Left lung (tissue), 10 donors: ENCODE results near the gene CISH. TPM values are rescaled to one million over a fixed set of nuclear protein-coding genes. Genes with fewer than 3 reads are reported as not detected.
A peak's percentile ranks its signal among the peaks of the same experiment; 100 is the strongest.

ENCODE experiments used
- ATAC-seq: fragments of 200-7000 bp; cut with Tn5 transposase; one replicate; pipeline ENCODE4 v1.9.1; 2020; ENCODE audit warnings: moderate library complexity
- DNase-seq, 4 donors: peaks; one replicate each; pipeline ENCODE4 v3.0.0-alpha.2; 2013 to 2020
- H3K27ac ChIP-seq, 2 donors: fragments of 200-600 bp; sonication (generic) in 1 of 2; one replicate each; pipeline versions ENCODE4 v1.5.0 to v1.8.0; 2020 to 2021
- H3K27me3 ChIP-seq, 2 donors: fragments of 200-600 bp; sonication (generic) in 1 of 2; one replicate each; pipeline versions ENCODE4 v1.5.0 to v1.8.0; 2020 to 2021
- H3K36me3 ChIP-seq, 2 donors: fragments of 200-600 bp; sonication (generic) in 1 of 2; one replicate each; pipeline versions ENCODE4 v1.5.0 to v1.8.0; 2020 to 2021
- H3K4me1 ChIP-seq, 2 donors: fragments of 200-600 bp; one replicate each; pipeline ENCODE4 v1.8.0; 2021
- H3K4me3 ChIP-seq, 2 donors: fragments of 200-600 bp; sonication (generic) in 1 of 2; one replicate each; pipeline versions ENCODE4 v1.5.0 to v1.8.0; 2020 to 2021; ENCODE audit warnings: mild to moderate bottlenecking in 1 of 2
- H3K9me3 ChIP-seq, 2 donors: fragments of 200-600 bp; sonication (generic) in 1 of 2; one replicate each; pipeline versions ENCODE4 v1.5.0 to v1.8.0; 2020 to 2021
- intact Hi-C, 2 donors: fragments of 100-400 bp; cut with DNase I; formaldehyde crosslinking; loops; one replicate each; pipeline versions ENCODE4 v1.11.2 to v1.14.2; 2022
- polyA plus RNA-seq, 6 donors: library from polyadenylated mRNA; unstranded; fragments of 120-200 nt; gene quantifications; one replicate each; pipeline ENCODE4 v1.2.1, GENCODE V29; 2013; ENCODE audit not compliant: insufficient read length in 6 of 6
- total RNA-seq, 2 donors: library from RNA; stranded (reverse); fragmentation: NEBNext Ultra II Directional; extraction: Animal tissue kit (Norgen Biotek cat#: 25700); gene quantifications; one replicate each; pipeline ENCODE4 v1.2.1, GENCODE V29; 2021
- TF ChIP-seq, protein P1 (sequence below), 2 donors: fragments of 200-600 bp; sonication (generic) in 1 of 2; IDR thresholded peaks; one replicate each; pipeline versions ENCODE4 v1.5.0 to v1.8.0; 2021; ENCODE audit warnings: antibody characterized with exemption in 2 of 2
- donor health status: DM: no; HTN: yes; CAD: no.
- donor health status: DM: no; HTN: no; CAD: no.

CISH gene
- total and polyA plus RNA-seq, 8 donors = 20.2 to 55.2 (median 26.5) TPM

DNA sequence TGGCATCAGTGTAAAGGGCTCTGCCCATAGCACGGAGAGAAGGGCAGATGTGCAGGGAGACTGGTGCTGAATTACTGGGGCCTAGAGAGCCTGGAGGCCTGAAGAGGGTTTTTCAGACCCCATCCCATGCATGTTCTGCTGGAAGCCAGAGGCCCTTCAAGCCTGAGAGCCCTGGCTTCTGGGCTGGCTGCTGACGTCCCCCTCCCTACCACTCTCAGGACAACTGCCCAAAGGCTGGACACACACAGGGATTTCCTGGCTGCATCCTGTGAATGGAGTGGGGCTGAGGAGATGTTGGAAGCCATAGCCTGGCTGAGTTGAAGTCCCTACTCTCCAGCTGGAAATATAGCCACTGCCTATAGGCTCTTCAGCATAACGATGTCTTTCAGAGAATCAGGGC is 46.2 kb upstream of the CISH start:
- H3K27ac ChIP-seq = no peak overlapping the region
- TF ChIP-seq, protein P1, sequence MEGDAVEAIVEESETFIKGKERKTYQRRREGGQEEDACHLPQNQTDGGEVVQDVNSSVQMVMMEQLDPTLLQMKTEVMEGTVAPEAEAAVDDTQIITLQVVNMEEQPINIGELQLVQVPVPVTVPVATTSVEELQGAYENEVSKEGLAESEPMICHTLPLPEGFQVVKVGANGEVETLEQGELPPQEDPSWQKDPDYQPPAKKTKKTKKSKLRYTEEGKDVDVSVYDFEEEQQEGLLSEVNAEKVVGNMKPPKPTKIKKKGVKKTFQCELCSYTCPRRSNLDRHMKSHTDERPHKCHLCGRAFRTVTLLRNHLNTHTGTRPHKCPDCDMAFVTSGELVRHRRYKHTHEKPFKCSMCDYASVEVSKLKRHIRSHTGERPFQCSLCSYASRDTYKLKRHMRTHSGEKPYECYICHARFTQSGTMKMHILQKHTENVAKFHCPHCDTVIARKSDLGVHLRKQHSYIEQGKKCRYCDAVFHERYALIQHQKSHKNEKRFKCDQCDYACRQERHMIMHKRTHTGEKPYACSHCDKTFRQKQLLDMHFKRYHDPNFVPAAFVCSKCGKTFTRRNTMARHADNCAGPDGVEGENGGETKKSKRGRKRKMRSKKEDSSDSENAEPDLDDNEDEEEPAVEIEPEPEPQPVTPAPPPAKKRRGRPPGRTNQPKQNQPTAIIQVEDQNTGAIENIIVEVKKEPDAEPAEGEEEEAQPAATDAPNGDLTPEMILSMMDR (IDR thresholded peaks at IDR 0.05) = no peak
- peaks cover under 1 to 4% of the 10 kb centered on the region in 2 donors for H3K4me1 ChIP-seq
- no peaks in the 10 kb centered on the region for H3K36me3 ChIP-seq
- ATAC-seq (no peak), DNase-seq (peak in 1 of 4 donors; percentile 2)
- H3K9me3 ChIP-seq = no peaks in the 10 kb centered on the region
- intact Hi-C loops = no loop called here
- no peak overlapping the region for H3K4me3 ChIP-seq
- no peaks in the 10 kb centered on the region for H3K27me3 ChIP-seq

DNA sequence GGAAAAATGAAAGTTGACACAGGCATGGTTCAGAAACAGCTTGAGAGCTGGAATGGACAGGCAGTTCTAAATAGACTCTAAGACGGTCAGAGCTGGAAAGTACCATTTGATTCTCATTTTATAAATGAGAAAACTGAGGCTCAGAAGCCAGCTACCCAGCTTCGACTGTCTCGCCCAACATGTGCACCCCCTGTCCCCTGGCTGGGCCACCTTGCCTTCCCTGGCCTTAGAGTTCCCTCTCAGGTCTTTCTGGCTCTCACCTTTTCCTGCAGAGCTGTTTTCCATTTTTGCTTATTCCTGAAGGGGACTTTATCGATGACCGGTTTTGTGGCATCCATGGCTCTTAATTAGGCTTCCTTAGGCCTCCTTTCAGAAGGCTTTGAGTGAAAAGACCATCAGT is 45.8 kb upstream of the CISH start:
- Histone ChIP-seq H3K36me3 (no peaks in the 10 kb centered on the region), H3K4me1 (peaks cover 0 to under 1% of the 10 kb centered on the region in 2 donors), H3K27ac (no peak overlapping the region), H3K9me3 (no peaks in the 10 kb centered on the region), H3K27me3 (no peaks in the 10 kb centered on the region), H3K4me3 (no peak overlapping the region)
- intact Hi-C loops = no loop called here
- ATAC-seq = no peak
- peak in 1 of 4 donors; percentile 5 for DNase-seq
- TF ChIP-seq, protein P1 (IDR thresholded peaks at IDR 0.05) = no peak

DNA sequence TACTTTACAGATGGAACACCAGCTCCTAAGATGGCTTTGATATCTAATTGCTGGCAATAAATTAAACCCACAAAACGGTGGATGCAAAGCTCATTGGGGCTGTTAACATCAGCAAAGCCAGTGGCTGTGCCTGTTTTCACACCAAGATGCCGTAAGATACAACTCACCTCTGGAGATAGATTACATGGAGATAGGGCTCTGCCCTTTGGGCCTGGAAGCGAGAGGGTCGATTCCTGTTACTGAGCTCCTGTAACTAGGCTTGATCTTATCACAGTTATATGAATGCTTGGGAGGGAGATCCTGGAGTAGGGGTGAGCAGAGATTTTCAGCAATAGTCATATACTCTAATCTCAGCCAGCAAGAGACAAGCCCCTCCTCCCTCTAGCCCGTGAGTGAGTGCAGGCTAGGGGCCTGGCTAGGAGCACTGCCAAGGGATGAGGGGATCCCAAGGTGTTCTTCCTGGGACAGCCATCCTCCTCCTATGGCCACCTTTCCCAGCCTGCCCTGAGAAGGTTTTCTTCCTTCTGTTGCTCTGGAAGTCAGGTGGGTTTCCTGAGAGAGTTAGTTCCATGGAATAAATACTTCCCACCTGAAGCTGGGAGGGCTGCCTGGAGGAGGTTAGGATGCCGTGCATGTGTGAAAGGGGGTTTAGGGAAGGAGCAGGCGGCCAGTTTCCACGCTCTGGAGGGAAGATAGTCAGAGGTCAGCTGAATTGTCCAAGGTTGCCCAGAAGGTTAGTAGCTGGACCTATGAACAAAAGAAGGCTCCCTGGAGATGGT is 45.0 kb upstream of the CISH start:
- intact Hi-C loops = no loop called here
- ATAC-seq (no peak), DNase-seq (peak in 1 of 4 donors; percentile 13)
- Histone ChIP-seq H3K27ac (no peak overlapping the region), H3K36me3 (no peaks in the 10 kb centered on the region), H3K9me3 (no peaks in the 10 kb centered on the region), H3K4me3 (no peak overlapping the region), H3K4me1 (no peaks in the 10 kb centered on the region), H3K27me3 (no peaks in the 10 kb centered on the region)
- TF ChIP-seq, protein P1 (IDR thresholded peaks at IDR 0.05) = no peak

DNA sequence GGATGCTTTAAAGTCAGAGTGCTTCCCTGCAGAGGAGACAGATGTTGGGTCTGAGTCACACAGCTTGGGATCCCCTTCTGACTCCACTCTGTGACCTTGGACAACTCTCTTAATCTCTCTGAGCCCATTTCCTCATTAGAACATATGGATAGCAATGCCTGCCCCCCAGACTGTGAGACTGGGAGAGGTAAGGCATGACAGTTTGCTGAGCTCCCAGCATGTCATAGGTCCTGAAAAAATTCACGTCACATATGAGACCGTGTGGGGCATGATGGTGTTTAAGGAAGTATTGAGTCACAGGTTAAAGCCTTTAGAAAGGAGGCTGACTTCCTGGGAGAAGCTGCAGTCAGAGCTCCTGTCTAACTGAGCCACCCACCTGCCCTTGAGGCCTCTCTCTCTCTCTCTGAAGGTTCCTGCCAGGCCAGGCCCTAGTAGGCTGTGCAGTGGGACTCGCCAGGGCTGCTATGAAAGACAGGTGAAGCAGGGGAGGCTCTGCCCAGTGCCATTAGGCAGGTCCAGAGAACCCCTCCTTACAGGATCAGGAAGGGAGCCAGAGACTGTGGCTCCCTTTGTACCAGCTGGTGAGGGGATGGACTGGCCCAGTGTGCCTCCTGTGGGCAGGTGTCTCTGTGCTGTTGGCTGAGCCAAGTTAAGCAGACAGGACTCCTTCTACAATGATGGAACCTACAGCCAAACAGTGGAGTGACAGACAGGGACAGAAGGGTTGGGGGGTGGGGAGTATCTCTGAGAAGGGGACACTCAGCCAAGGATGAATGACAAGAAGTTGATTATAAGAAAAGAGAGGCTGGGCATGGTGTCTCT is 43.6 kb upstream of the CISH start:
- H3K4me3 ChIP-seq = no peak overlapping the region
- intact Hi-C loops = no loop called here
- DNase-seq (no peak), ATAC-seq (no peak)
- H3K9me3 ChIP-seq = no peaks in the 10 kb centered on the region
- H3K4me1 ChIP-seq = no peaks in the 10 kb centered on the region
- no peak overlapping the region for H3K27ac ChIP-seq
- H3K36me3 ChIP-seq = peaks cover 0 to 4% of the 10 kb centered on the region in 2 donors
- TF ChIP-seq, protein P1 (IDR thresholded peaks at IDR 0.05) = no peak
- no peaks in the 10 kb centered on the region for H3K27me3 ChIP-seq

DNA sequence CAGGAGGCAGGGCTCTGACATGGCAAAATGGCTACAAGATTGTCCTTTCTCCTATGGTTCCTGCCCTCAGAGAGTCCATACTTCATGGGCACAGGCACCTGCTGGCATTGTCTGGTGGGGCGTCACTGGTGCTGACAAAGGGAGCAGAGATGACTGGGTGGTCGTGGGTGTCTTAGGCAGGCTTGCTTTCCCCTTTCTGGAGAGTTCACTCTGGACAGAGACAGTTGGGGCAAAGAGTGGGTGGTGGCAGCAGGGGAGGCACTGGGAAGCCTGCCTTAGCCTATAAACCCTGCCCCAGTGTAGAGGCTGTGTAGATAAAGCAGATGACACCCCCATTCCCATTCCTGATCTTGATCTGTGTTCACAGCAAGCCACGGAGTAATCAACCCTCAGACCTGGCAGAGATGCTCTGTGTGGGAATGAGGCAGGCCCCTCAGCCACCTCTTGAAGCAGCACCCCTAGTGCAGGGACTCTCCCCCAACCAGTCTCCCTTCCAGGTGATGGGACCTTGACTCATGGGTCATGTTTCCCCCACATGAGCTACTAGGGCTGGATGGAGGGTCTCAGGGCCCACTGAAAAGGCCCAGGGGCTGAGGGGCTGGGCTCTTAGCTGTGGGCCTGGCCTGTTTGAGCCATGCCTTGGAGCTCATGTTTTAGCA is 42.5 kb upstream of the CISH start:
- ATAC-seq = no peak
- Histone ChIP-seq H3K9me3 (no peaks in the 10 kb centered on the region), H3K4me1 (no peaks in the 10 kb centered on the region), H3K36me3 (peaks cover 0 to 15% of the 10 kb centered on the region in 2 donors), H3K4me3 (no peak overlapping the region), H3K27ac (no peak overlapping the region), H3K27me3 (no peaks in the 10 kb centered on the region)
- DNase-seq = no peak
- intact Hi-C loops = no loop called here
- TF ChIP-seq, protein P1 (IDR thresholded peaks at IDR 0.05) = no peak
